Testis (tissue), 3 donors: ENCODE results near the gene KCNIP2. TPM values are rescaled to one million over a fixed set of nuclear protein-coding genes. Genes with fewer than 3 reads are reported as not detected.

Experiments
- DNase-seq: peaks from one replicate; pipeline ENCODE4 v3.0.0-alpha.2; 2019
- H3K27ac ChIP-seq, 2 donors: fragments of 200-600 bp; sonication (generic); one replicate each; pipeline ENCODE4 v1.5.1; 2019
- H3K27me3 ChIP-seq: fragments of 200-600 bp; sonication (generic); one replicate; pipeline ENCODE4 v1.5.1; 2019
- H3K36me3 ChIP-seq: fragments of 200-600 bp; sonication (generic); one replicate; pipeline ENCODE4 v1.5.1; 2017; ENCODE audit warnings: low read depth; ENCODE audit errors: missing control alignments
- H3K4me1 ChIP-seq: fragments of 200-600 bp; sonication (generic); one replicate; pipeline ENCODE4 v1.5.1; 2019
- H3K4me3 ChIP-seq, 2 donors: fragments of 200-600 bp; sonication (generic); one replicate each; pipeline ENCODE4 v1.5.1; 2017 to 2019
- H3K9me3 ChIP-seq: fragments of 200-600 bp; sonication (generic); one replicate; pipeline ENCODE4 v1.5.1; 2017
- POLR2A ChIP-seq: fragments of 450-650 bp; IDR thresholded peaks from one replicate; pipeline ENCODE4 v1.6.1; 2017; ENCODE audit warnings: antibody characterized with exemption, mild to moderate bottlenecking, moderate library complexity
- WGBS, 2 donors: methylation state at CpG; one replicate each; pipeline ENCODE4 v1.1.5; 2018; 5-methylcytosine and 5-hydroxymethylcytosine counted together
- intact Hi-C: fragments of 100-400 bp; cut with DNase I; formaldehyde crosslinking; loops from one replicate; pipeline ENCODE4 v1.15.1; 2023; ENCODE audit warnings: low total_unique reads
- polyA plus RNA-seq: library from polyadenylated mRNA; stranded (reverse); fragments of 350-450 nt; fragmentation: Illumina TruSeq; extraction: RNeasy Lipid Tissue Mini Kit (QIAGEN cat#74804); gene quantifications from one replicate; pipeline ENCODE4 v1.2.3, GENCODE V29; 2014; ENCODE audit warnings: low read depth, low replicate concordance; ENCODE audit not compliant: insufficient read depth
- total RNA-seq, 2 donors: library from RNA; depleted of rRNA; stranded (reverse); fragments of >200 nt; gene quantifications; one replicate each; pipeline ENCODE4 v1.2.3, GENCODE V29; 2016
- TF ChIP-seq, protein P1 (sequence below), 3 experiments: fragments of 450-650 bp in 2 of 3; fragments of 200-600 bp in 1 of 3; sonication (generic) in 1 of 3; IDR thresholded peaks; one replicate each; pipeline ENCODE4 v1.5.1; 2016 to 2019; ENCODE audit warnings: antibody characterized with exemption in 3 of 3, mild to moderate bottlenecking in 2 of 3, moderate library complexity in 1 of 3

The KCNIP2 gene
- total and polyA plus RNA-seq, 3 donors from 2014 or later: 5.1 to 6.8 (median 5.6) TPM

DNA sequence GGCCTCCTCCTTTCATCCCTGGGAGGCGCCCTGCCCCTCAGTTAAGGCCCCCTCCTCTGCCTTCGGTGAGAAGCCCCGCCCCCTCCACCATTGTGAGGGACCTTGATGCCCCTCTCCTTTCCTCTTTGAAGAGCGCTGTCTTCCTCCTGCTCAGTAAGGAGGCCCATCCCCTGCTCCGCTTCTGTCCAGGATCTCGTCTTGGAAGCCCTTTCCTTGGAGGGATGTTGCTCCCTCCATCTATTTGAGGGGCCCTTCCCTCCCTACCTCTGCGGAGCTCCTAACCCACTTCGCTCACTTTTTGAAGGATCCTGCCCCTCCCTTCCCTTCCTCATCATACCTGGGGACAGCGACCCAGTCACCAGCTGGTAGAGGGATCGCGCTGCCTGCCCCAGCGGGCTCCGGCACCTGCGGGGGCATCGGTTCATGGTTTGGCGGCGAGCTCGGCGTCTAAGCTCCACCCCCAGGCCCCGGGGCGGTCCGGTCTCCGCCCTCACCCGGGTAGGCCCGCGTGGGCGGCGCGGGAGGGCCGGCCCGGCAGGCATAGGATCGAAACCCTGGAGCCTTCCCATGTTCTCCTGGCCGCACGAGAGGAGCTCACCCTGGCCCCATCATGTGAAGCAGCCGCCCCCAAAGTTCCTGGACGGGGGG is 4.1 kb downstream of the KCNIP2 start:
- H3K4me3 ChIP-seq: peak overlapping the region in 1 of 2 donors; percentile 39
- DNase-seq: no peak
- 13 to 36% methylated on average over 11 to 36 of the region's 36 CpGs for WGBS, 2 donors

DNA sequence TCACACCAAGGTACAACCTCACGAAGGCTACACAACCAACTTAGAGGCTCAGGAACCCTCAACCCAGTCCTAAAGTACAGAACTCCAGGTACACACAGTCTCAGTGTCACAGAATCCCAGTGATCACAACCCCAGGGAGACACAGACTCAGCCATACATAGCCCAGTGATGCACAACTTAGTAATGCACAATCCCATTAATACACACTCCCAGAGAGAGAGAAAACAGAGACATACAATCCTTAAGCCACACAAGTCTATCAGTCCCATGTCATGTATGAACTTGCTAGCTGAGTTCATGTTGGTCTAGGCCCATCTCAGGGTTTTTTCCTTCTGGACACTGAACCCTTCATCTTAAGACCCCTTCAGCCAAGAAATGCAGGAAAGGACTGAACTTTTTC is 4.6 kb downstream of the KCNIP2 start:
- H3K4me1 ChIP-seq: peaks cover 20% of the 10 kb centered on the region
- H3K9me3 ChIP-seq: no peaks in the 10 kb centered on the region
- no peak for DNase-seq
- H3K4me3 ChIP-seq: no peak overlapping the region
- WGBS, 2 donors: 85 to 89% methylated on average over 1 of the region's 1 CpG
- H3K27me3 ChIP-seq: no peaks in the 10 kb centered on the region
- no peak overlapping the region for H3K27ac ChIP-seq
- TF ChIP-seq, protein P1, sequence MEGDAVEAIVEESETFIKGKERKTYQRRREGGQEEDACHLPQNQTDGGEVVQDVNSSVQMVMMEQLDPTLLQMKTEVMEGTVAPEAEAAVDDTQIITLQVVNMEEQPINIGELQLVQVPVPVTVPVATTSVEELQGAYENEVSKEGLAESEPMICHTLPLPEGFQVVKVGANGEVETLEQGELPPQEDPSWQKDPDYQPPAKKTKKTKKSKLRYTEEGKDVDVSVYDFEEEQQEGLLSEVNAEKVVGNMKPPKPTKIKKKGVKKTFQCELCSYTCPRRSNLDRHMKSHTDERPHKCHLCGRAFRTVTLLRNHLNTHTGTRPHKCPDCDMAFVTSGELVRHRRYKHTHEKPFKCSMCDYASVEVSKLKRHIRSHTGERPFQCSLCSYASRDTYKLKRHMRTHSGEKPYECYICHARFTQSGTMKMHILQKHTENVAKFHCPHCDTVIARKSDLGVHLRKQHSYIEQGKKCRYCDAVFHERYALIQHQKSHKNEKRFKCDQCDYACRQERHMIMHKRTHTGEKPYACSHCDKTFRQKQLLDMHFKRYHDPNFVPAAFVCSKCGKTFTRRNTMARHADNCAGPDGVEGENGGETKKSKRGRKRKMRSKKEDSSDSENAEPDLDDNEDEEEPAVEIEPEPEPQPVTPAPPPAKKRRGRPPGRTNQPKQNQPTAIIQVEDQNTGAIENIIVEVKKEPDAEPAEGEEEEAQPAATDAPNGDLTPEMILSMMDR (IDR thresholded peaks at IDR 0.05): no peak
- no peak for TF ChIP-seq POLR2A
- no peaks in the 10 kb centered on the region for H3K36me3 ChIP-seq
- intact Hi-C loops: no loop called here

More for the DNA sequence above, 4.1 kb downstream of the KCNIP2 start:
- intact Hi-C loops: loop anchor here (10.0 kb wide), 1 partner anchor 175 kb away; no protein-coding TSS in a partner anchor
- H3K27me3 ChIP-seq: no peaks in the 10 kb centered on the region
- peaks cover 20% of the 10 kb centered on the region for H3K4me1 ChIP-seq
- TF ChIP-seq, protein P1 (IDR thresholded peaks at IDR 0.05): no peak
- TF ChIP-seq POLR2A: no peak
- no peak overlapping the region for H3K27ac ChIP-seq
- H3K9me3 ChIP-seq: no peaks in the 10 kb centered on the region
- no peaks in the 10 kb centered on the region for H3K36me3 ChIP-seq

DNA sequence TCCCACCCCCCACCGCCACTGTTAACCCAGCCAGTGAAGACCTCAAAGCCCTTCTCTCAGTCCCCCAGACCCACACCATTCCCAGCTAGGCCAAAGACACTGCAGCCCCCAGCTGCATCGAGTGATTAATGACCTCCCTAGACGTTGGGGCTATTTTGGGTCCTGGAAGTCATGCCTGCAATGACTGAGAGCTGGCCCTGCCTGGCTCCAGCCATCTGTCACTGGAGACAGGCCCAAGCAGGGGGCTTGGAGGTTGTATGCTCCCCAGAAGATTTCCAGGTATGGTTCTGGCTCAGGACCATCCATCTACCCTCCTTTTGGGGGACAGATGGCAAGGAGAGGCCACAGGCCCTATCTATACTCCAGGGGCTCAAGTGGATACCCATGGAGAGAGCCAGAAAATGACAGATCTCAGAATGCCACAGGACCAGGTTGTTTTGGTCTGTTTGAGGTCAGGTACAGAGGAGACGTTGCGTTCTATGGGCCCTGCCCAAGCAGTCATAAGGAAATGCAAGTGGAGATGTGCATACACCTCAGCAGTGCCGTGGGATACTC is 5.1 kb downstream of the KCNIP2 start:
- no peaks in the 10 kb centered on the region for H3K9me3 ChIP-seq
- H3K36me3 ChIP-seq: no peaks in the 10 kb centered on the region
- no peak overlapping the region for H3K4me3 ChIP-seq
- no peak overlapping the region for H3K27ac ChIP-seq
- TF ChIP-seq, protein P1 (IDR thresholded peaks at IDR 0.05): no peak
- TF ChIP-seq POLR2A: no peak
- H3K27me3 ChIP-seq: no peaks in the 10 kb centered on the region
- intact Hi-C loops: no loop called here
- no peak for DNase-seq
- peaks cover 20% of the 10 kb centered on the region for H3K4me1 ChIP-seq
- 81 to 87% methylated on average over 6 of the region's 6 CpGs for WGBS, 2 donors

DNA sequence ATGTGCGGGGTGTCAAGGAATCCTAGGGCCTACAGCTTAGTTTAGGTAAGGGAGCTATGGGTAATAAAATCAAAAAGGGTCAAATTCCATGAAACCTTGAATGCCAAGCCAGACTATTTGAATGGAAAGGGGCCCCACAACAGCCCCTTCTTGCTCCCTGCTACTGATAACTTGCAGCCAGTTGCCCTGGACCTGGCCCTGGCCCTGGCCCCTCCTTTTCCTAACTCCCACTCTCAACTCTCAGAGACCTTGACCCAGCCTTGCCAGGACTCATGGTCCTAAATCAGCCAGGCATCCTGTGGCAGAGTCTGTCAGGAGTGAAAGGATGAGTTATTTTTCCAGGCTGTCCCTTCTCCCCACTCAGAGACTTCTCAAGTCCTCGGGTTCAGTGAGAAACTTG is 5.9 kb downstream of the KCNIP2 start:
- Histone ChIP-seq H3K4me1 (peaks cover 20% of the 10 kb centered on the region), H3K27me3 (no peaks in the 10 kb centered on the region), H3K27ac (no peak overlapping the region), H3K36me3 (no peaks in the 10 kb centered on the region), H3K9me3 (no peaks in the 10 kb centered on the region), H3K4me3 (no peak overlapping the region)
- intact Hi-C loops: no loop called here
- no peak for DNase-seq
- WGBS, 2 donors: 59 to 77% methylated on average over 2 of the region's 2 CpGs
- TF ChIP-seq POLR2A: no peak
- TF ChIP-seq, protein P1 (IDR thresholded peaks at IDR 0.05): no peak

DNA sequence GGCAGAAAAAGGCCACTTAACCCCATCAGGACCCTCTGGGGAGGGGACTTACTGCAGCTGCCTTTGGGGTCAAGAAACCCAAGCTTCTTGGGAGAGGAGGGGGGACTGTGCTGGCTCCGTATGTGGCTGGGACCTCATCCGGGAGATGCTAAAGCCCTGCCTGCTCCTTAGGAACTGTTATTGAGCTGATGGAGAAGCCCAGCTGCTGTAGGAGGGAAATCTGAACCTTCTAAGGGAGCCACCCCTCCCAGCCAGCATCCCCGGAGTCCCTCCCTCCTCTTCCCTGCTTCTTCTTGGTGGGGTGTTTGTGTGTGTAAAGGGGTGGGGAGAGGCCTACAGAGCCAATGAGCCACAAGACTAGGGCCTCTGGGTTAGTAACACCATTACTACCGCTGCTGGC is 8.2 kb downstream of the KCNIP2 start:
- no peaks in the 10 kb centered on the region for H3K27me3 ChIP-seq
- H3K27ac ChIP-seq: no peak overlapping the region
- no peaks in the 10 kb centered on the region for H3K9me3 ChIP-seq
- intact Hi-C loops: no loop called here
- no peak for DNase-seq
- TF ChIP-seq, protein P1 (IDR thresholded peaks at IDR 0.05): no peak
- no peak for TF ChIP-seq POLR2A
- peaks cover 16% of the 10 kb centered on the region for H3K4me1 ChIP-seq
- H3K4me3 ChIP-seq: no peak overlapping the region
- H3K36me3 ChIP-seq: no peaks in the 10 kb centered on the region
- WGBS, 2 donors: 88 to 92% methylated on average over 4 of the region's 4 CpGs
